Right lobe of liver (tissue), 4 donors: ENCODE measurements around the gene CDH2.

Source experiments
- CTCF ChIP-seq, 4 donors: fragments of 200-600 bp in 3 of 4; fragments of 450-650 bp in 1 of 4; IDR thresholded peaks; one replicate each; pipeline versions ENCODE4 v1.5.1 to v1.8.0; 2016 to 2022; ENCODE audit warnings: antibody characterized with exemption in 4 of 4, mild to moderate bottlenecking in 2 of 4
- POLR2A ChIP-seq: fragments of 450-650 bp; IDR thresholded peaks from one replicate; pipeline ENCODE4 v1.6.1; 2017; ENCODE audit warnings: antibody characterized with exemption, mild to moderate bottlenecking
- donor health status: DM: no; HTN: no; CAD: no.
- donor health status: DM: no; HTN: no; CAD: no.
- donor health status: DM: no; HTN: yes; CAD: no.

DNA sequence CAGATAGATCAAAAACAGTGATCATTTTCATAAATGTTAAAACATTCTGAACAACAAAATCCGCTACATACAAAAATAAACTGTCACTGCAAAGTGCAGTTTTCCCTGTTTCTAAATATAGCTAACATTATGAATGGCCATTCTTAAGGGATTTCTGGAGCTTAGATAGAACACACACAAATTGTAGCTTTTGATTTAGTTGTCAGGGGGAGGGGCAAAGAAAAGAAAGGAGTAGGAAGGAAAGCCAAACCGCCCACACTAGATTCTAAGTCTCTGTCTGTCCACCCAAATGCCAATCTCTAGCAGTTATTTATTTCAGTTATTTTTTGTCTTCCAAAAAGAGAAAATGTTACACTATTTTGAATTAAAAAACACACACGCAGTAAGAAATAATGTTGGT, 182.4 kb downstream of the CDH2 start:
- TF ChIP-seq CTCF (IDR thresholded peaks at IDR 0.05), result no peak
- no peak for TF ChIP-seq POLR2A
